HG02885 (cell line): Measurements from ENCODE around the gene PRKN.
A peak's percentile ranks its signal among the peaks of the same experiment; 100 is the strongest.

Experiments
- ATAC-seq: cut with Tn5 transposase; IDR thresholded peaks from one replicate; pipeline ENCODE4 v1.9.1; 2021; ENCODE audit warnings: mild to moderate bottlenecking; ENCODE audit not compliant: unreplicated experiment, poor library complexity

PRKN gene

DNA sequence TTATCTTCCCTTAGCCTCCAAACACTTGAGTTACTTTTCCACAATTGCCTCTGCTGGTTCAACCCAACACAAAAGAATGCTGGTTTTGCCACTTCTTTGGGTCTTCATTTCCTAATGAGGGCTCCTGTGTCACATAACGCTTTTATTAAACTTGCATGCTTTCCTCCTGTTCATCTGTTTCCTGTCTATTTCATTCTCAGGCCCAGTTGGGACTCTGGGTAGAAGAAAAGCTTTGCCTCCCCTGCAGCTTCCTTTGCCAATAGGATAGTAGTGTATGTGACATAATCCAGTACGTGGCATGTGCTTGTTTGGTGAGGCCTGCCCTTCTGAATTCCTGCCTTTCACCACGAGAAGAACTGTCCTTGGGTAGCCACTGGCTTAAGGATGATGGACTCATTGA is 924.4 kb downstream of the PRKN start:
- ATAC-seq: no peak

DNA sequence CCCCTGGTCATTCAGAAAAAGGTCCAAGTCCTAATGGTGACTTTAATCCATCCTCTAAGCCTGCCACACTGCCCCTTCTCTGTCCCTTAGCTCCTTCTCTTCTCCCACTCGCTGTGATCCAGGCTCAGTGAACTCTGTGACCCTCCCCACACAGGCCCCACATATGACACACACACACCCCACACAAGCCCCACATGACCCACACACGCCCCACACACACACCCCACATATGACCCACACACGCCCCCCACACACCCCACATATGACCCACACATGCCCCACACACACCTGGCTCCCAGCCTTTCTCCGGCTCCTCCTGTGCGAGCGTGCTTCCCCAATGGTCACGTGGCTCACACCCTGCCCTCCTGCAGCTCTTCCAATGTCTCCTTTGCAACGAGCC is 925.3 kb downstream of the PRKN start:
- ATAC-seq: no peak

DNA sequence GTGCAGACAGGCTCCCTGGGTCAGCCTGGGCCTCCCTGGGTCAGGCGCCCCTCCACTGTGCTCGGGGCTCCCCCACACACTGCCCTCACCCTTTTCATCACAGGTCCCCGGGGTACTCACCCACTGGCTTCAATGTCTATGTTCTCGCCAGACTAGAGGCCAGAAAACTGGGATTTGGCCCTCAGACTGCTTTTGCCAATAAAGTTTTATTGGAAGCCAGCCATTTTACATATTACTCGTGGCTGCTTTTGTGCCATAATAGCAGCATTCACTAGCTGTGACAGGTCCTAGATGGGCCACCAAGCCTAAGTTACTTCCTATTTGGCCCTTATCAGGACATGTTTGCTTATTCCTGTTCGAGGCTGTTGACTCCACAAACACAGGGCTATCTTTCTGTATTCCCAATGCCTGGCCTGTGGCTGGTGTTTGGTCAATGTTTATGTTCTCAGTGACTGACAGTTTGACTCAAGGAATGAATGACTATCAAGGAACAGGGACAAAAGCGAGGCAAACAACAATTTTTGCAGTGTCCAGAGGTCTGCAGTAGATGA is 928.6 kb downstream of the PRKN start:
- no peak for ATAC-seq

GRCh38 chr6:161796681-161797080 is 930.9 kb downstream of the PRKN start:
- no peak for ATAC-seq

DNA sequence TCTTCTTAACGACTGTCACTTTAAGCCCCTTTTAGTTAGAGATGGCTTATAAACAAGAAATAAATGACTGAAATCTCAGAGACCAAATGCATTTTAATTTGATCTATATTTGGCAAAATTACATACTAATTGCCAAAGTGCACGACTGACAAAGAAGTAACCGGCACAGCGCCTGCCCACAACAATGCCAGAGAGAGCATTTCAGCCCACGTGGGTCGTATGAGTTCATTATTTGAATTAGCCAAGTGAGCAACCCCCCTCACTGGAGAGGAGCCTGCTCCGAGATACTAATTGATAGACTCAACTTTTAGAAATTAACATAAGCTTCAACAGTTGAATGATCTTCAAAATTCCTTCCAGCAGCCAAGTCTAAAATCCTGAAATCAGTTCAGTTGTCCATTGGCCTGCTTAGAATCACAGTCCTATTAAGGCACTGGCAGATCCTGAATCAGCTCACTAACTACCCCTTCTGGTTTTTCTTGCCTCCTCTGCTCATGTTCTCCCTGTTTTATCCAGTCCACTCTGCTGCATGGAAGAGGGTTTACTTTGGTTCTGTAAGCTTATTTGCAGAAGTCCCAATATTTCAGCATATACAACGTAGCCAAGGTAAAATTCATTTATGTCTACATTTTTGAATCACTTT is 934.6 kb downstream of the PRKN start:
- ATAC-seq: no peak

- no peak for ATAC-seq
Observed at GRCh38 chr6:161788531-161788930, 939.0 kb downstream of the PRKN start.

GRCh38 chr6:161772176-161772575 is 955.4 kb downstream of the PRKN start:
- no peak for ATAC-seq

- ATAC-seq: no peak
Observed at GRCh38 chr6:161761966-161762365, 965.6 kb downstream of the PRKN start.

DNA sequence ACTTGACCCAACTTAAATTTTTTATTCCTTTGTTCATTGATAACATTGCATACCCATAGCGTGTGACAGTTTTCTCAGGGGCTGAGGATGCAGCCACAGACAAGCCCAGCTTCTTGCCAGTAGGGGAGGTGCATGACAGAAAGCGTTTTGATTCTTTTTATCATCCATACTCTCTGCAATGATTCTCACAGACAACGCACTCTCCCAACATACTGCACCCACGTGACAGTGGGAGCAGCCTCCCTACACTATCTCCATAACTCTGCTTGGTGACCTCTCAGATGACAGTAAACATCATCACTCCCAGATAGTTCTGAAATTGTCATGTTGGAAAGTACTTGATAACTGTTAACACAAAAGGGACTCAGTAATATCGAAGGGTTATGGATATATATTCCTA is 972.5 kb downstream of the PRKN start:
- no peak for ATAC-seq

DNA sequence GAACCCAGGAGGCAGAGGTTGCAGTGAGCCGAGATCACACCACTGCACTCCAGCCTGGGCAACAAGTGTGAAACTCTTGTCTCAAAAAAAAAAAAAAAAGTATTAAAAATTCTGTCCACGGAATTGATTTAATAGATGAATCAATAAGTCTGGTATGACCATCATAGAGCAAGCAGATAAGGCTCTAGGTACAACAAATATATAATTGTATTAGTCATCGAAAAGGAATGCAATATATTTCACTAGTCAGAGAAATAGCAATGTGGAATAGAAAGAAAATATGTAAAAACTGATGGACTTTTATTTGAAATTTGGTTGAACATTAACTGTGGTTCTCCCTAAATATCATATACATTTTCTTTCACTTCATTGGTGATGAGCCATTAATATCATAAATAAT is 976.9 kb downstream of the PRKN start:
- no peak for ATAC-seq

DNA sequence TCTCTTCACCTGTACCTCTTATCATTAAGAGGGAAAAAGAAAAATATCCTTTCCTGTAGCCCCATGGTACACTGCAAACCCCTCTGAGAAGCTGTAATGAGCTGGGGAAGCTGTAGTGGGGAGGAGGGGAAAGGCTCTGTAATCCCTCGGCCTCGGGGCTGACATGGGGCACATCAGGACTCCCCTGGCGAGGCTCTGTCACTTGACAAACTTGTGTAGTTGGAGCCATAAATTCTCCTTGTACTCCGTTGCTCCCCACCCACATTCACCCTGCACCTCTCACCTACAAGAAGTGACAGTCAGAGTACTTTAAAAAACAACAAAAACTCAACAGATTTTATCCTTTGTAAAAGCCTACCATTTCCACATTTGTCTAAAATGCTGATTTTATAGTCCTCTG is 978.0 kb downstream of the PRKN start:
- ATAC-seq: no peak

DNA sequence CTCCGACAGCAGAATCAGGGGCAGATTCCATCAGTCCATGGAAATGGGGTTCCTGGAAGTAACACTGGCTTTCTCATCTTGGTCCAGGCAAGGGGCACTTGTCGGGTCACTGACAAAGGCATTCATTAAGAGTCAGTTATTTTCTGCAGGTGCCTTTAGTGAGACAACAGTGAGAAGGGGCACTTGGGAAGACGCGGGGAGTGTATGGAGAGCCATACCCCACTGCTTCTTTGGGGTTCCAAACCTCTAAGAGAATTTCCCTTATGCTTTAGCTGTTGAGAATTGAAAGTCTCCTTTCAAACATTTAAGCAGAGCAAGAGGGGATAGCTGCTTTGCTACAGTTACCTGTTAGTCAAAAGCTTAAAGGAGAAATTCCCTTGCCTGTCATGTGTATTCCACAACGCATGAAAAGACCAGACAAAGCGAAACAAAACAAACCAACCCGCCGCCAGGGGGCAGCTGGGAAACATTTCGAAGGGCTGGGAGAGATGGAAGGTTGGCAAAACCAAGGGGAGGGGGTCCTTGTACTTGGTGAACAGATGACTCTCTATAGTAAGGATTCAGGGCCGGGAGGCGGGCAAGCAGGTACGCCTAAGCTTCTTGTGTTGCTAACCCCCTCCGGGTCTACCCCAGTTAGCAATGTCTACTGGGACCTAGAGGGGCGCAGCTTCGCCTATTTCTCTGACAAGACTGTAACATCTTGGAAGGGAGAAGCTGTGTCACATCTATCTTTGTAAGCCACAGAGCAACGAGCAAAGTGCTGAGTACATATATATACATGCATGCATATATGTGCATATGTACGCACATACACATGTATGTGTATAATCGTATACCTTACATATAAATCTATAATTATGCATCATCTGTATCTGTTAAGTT is 978.8 kb downstream of the PRKN start:
- peak; percentile 40 for ATAC-seq

DNA sequence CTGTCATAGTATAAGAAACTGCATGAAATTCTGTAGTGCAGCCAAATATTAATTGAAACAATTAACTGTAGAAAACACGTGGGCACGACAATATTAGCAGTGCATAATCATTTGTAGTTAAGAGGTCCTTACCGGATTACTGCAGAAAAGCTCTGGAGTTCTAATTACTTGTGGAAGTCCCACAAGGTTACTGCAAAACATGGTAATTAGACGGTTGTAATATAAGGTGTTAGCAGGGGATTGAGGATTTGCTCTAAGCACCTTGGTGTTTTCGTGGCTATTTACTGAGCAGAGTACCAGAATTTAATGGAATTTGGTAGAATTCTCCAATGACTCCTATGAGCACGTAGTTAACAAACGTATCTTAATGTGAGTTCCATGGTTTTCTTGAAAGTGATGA is 980.1 kb downstream of the PRKN start:
- ATAC-seq: no peak

- ATAC-seq: no peak
Observed at GRCh38 chr6:161745594-161746141, 981.9 kb downstream of the PRKN start.

- ATAC-seq: no peak
Observed at GRCh38 chr6:161745128-161745527, 982.4 kb downstream of the PRKN start.

DNA sequence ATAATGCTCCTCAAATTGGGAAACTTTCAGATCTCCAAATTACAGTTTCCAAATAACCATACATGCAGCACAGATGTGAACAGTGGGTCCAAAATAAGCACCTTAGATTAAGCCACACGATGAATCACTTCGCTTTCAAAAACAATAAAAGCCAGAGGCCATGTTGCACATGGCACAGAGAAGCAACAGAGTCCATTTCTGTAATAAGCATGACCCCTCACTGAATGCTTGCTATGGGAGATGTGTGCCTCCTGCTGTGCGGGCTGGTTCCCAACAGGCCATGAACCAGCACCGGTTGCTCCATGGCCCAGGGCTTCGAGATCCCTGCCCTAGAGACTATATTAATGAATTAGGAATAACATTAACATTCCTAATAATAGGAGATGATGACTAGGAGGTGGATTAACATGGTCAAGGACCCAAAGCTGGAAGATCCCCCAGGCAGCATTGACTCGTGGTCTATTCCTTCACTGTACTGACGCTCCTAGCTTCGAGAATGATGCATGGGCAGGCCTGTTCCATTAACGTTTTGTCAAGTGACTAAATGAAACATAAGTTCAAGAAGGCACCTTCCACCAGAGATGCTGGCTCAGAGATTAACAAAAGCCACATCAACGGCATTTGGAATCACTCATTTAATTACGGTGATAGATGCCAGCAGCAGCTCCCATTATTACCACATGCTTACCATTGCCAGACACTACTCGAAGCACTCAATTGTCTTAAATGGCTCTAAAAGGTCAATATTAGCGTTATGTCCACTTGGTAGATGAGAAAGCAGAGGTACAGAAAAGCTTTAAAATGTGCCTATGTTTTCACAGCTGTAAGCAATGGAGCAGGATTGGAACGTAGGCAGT is 983.1 kb downstream of the PRKN start:
- no peak for ATAC-seq

DNA sequence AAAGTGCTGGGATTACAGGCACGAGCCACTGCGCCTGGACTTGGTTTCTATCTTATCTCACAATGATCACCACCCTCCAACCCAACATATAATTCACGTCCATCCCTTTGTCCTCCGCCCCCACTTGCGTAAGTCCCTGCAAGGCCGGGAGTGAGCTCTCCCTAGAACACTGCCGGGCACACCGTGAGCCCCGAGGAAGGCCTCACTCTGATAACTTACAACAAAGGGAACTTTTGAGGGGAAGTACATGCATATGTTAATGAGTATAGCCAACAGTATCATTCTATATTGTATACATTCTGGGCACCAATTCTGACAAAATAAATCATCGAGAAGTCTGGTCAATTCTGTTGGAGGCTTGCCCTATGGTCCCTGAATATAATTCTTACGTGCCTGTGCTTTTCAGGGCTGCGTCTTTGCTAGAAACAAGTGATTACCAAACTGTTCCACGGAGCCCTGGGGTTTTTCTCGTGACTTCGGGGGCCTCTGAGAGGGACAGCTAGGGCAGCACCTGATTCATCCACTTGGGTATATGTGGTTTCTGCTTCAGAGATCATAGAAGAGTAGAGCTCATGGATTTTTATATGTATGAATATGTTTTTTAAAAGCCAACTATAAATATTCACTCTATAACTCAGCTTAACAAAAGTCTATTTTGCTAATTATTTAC is 983.9 kb downstream of the PRKN start:
- ATAC-seq: no peak

DNA sequence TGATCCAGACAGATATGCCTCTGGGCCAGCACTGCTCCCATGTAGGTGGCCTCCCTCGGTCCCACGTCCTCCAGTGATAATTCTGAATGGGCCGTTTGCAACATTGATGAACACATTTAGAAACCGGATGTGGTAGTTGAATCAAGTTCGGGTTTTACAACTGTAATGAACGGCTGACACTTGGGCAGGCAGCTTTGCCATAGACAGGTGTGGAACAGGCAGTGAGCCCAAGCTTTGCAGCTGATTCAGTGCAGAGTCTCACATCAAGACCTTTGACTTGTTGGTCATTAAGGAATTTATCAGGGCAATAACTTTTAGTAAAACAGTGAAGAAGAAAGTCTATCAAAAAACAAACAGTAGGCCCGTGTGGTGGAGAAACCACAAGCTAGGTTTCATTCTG is 987.1 kb downstream of the PRKN start:
- ATAC-seq: no peak

DNA sequence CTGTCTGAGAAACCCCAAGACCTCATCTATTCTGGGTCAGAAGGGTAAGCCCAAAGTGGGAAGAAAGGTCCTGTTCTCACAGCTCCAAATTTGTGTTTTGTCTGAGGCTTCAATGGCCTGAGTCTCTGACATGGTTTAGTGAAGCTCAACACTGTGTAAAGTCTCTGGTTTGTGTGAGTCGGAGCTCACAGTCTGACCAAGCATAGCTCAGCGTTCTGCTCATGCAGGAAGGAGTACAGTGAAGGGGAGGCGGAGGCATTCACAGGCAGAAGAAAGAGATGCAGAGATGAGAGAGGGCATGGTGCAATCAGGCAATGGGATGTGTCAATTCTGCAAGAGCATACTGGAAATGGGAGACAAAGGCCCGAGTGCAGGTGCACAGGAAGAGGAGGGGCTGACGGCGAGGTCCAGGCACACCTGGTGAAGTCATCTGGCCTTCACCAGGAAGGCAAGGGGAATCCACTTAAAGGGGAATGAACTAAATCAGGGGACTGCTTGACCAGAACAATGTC is 990.7 kb downstream of the PRKN start:
- no peak for ATAC-seq

- ATAC-seq: no peak
Observed at GRCh38 chr6:161736326-161736725, 991.2 kb downstream of the PRKN start.
